NCI-H1930 (cell line): ENCODE results near the gene TMEM232.
"Not testable (repeated sequence)": the region's sequence is repeated elsewhere in the genome, so short reads cannot be mapped to it uniquely, and the experiment has no call there.

Experiments
- DNase-seq, 2 experiments: peaks; one replicate each; lab custom pipeline; 2025; lab: John Stamatoyannopoulos, UW

Gene TMEM232

GRCh38 chr5:110625376-110625999 lies 101.0 kb downstream of the TMEM232 start:
- DNase-seq: no peak

- no peak for DNase-seq
These were observed 102.6 kb downstream of the TMEM232 start for GRCh38 chr5:110623874-110624273.

- DNase-seq: no peak
These were observed 107.5 kb downstream of the TMEM232 start for GRCh38 chr5:110618941-110619340.

- no peak for DNase-seq
These were observed 110.5 kb downstream of the TMEM232 start for GRCh38 chr5:110616009-110616408.

GRCh38 chr5:110612794-110613247 lies 113.7 kb downstream of the TMEM232 start:
- DNase-seq: no peak

GRCh38 chr5:110611817-110612216 lies 114.7 kb downstream of the TMEM232 start:
- no peak for DNase-seq

GRCh38 chr5:110594866-110595265 lies 131.6 kb downstream of the TMEM232 start:
- no peak for DNase-seq

- DNase-seq: no peak
These were observed 136.3 kb downstream of the TMEM232 start for GRCh38 chr5:110590187-110590586.

GRCh38 chr5:110588286-110588980 lies 138.0 kb downstream of the TMEM232 start:
- no peak for DNase-seq

GRCh38 chr5:110580625-110581024 lies 145.8 kb downstream of the TMEM232 start:
- no peak for DNase-seq

GRCh38 chr5:110572729-110573128 lies 153.7 kb downstream of the TMEM232 start:
- no peak for DNase-seq

- DNase-seq: no peak
These were observed 164.3 kb downstream of the TMEM232 start for GRCh38 chr5:110562191-110562590.

GRCh38 chr5:110561510-110561909 lies 165.0 kb downstream of the TMEM232 start:
- no peak for DNase-seq

GRCh38 chr5:110549301-110549700 lies 177.2 kb downstream of the TMEM232 start:
- DNase-seq: no peak

- DNase-seq: no peak
These were observed 178.3 kb downstream of the TMEM232 start for GRCh38 chr5:110548171-110548570.

GRCh38 chr5:110547495-110547894 lies 179.0 kb downstream of the TMEM232 start:
- DNase-seq: no peak

GRCh38 chr5:110545716-110546115 lies 180.8 kb downstream of the TMEM232 start:
- DNase-seq: no peak

GRCh38 chr5:110544603-110545002 lies 181.9 kb downstream of the TMEM232 start:
- no peak for DNase-seq

- DNase-seq: no peak
These were observed 183.5 kb downstream of the TMEM232 start for GRCh38 chr5:110542949-110543348.

GRCh38 chr5:110536120-110537115 lies 190.1 kb downstream of the TMEM232 start:
- no peak for DNase-seq

- not testable (repeated sequence) for DNase-seq
These were observed 191.3 kb downstream of the TMEM232 start for GRCh38 chr5:110535146-110535545.

- no peak for DNase-seq
These were observed 200.7 kb downstream of the TMEM232 start for GRCh38 chr5:110525762-110526161.
